Kidney (tissue), 14 donors: Measurements from ENCODE around the gene TAS1R3. TPM values are rescaled to one million over a fixed set of nuclear protein-coding genes. Genes with fewer than 3 reads are reported as not detected.

Experiments
- DNase-seq, 5 donors: peaks; one replicate each; pipeline ENCODE4 v3.0.0-alpha.2; 2013 to 2020
- FAIRE-seq: peaks from 2 replicates; lab custom pipeline; 2012; peaks lifted over from hg19 to GRCh38; lab: Jason Lieb, UNC
- H3K27ac ChIP-seq, 2 donors: one replicate each; pipeline ENCODE4 v1.7.0; 2013; ENCODE audit warnings: low read depth in 2 of 2, low read length in 2 of 2, inconsistent platforms in 1 of 2
- H3K27me3 ChIP-seq: one replicate; pipeline ENCODE4 v1.7.1; 2013; ENCODE audit warnings: low read length, inconsistent platforms; ENCODE audit not compliant: control insufficient read depth, insufficient read depth
- H3K36me3 ChIP-seq, 3 donors: one replicate each; pipeline versions ENCODE4 v1.7.0 to v1.7.1; 2013; ENCODE audit warnings: low read length in 3 of 3, control low read depth in 1 of 3, inconsistent platforms in 1 of 3; ENCODE audit not compliant: insufficient read depth in 3 of 3, control insufficient read depth in 2 of 3
- H3K4me1 ChIP-seq, 3 donors: one replicate each; pipeline versions ENCODE4 v1.7.0 to v1.7.1; 2013; ENCODE audit warnings: low read length in 3 of 3, inconsistent platforms in 1 of 3, low read depth in 1 of 3; ENCODE audit not compliant: control insufficient read depth in 2 of 3, insufficient read depth in 2 of 3
- H3K4me3 ChIP-seq, 3 donors: one replicate each; pipeline versions ENCODE4 v1.7.0 to v1.8.1; 2013; ENCODE audit warnings: low read length in 3 of 3, control low read depth in 1 of 3, inconsistent platforms in 1 of 3
- H3K9ac ChIP-seq, 3 donors: one replicate each; pipeline versions ENCODE4 v1.7.0 to v1.7.1; 2013; ENCODE audit warnings: low read length in 3 of 3, control low read depth in 1 of 3, inconsistent platforms in 1 of 3
- H3K9me3 ChIP-seq, 3 donors: one replicate each; pipeline versions ENCODE4 v1.7.0 to v1.7.1; 2013; ENCODE audit warnings: low read length in 3 of 3, control low read depth in 1 of 3, inconsistent platforms in 1 of 3; ENCODE audit not compliant: control insufficient read depth in 2 of 3, insufficient read depth in 1 of 3
- CTCF ChIP-seq: IDR thresholded peaks from 3 replicates; pipeline ENCODE4 v1.5.1; 2012; ENCODE audit warnings: mild to moderate bottlenecking, moderate library complexity, borderline replicate concordance; ENCODE audit not compliant: insufficient read depth; ENCODE audit errors: extremely low read depth
- intact Hi-C: fragments of 100-400 bp; cut with DNase I; formaldehyde crosslinking; loops from one replicate; pipeline ENCODE4 v1.11.1; 2022
- polyA plus RNA-seq: library from polyadenylated mRNA; stranded (reverse); fragments of 350-450 nt; fragmentation: Illumina TruSeq; extraction: RNeasy Lipid Tissue Mini Kit (QIAGEN cat#74804); gene quantifications from one replicate; pipeline ENCODE4 v1.2.3, GENCODE V29; 2014; ENCODE audit warnings: low read depth, low replicate concordance; ENCODE audit not compliant: insufficient read depth
- total RNA-seq: library from RNA; stranded (reverse); fragmentation: NEBNext Ultra II Directional; extraction: Animal tissue kit (Norgen Biotek cat#: 25700); gene quantifications from one replicate; pipeline ENCODE4 v1.2.1, GENCODE V29; 2021
- donor health status: control.
- donor health status: control.
- donor health status: control.
- donor health status: control.
- donor health status: control.
- donor health status: DM: yes; HTN: yes; CAD: no.
- donor health status: Normal renal cell carcinoma (clear cell type).

The TAS1R3 gene
- total and polyA plus RNA-seq, 2 donors from 2014 or later = 0.15 to 1.3 TPM

- Histone ChIP-seq H3K9me3 (no peaks in the 10 kb centered on the region), H3K9ac (no peak overlapping the region), H3K27ac (no peak overlapping the region), H3K4me3 (no peak overlapping the region), H3K36me3 (no peaks in the 10 kb centered on the region), H3K4me1 (peaks cover 0 to 5% (median 0%) of the 10 kb centered on the region in 3 donors), H3K27me3 (no peaks in the 10 kb centered on the region)
- no peak for TF ChIP-seq CTCF
- FAIRE-seq (no peak), DNase-seq (no peak)
- intact Hi-C loops = loop anchor here (10.0 kb wide), 1 partner anchor 170 kb away; no protein-coding TSS in a partner anchor
These were observed 36.7 kb upstream of the TAS1R3 start for GRCh38 chr1:1294250-1294890.

GRCh38 chr1:1295154-1295923 lies 35.7 kb upstream of the TAS1R3 start:
- no peak for FAIRE-seq
- Histone ChIP-seq H3K9me3 (no peaks in the 10 kb centered on the region), H3K4me3 (no peak overlapping the region), H3K9ac (no peak overlapping the region), H3K27ac (no peak overlapping the region), H3K4me1 (peaks cover 0 to 5% (median 0%) of the 10 kb centered on the region in 3 donors), H3K36me3 (no peaks in the 10 kb centered on the region), H3K27me3 (no peaks in the 10 kb centered on the region)
- intact Hi-C loops = loop anchor here (10.0 kb wide), 1 partner anchor 171 kb away; no protein-coding TSS in a partner anchor
- TF ChIP-seq CTCF = no peak
- DNase-seq = no peak

- no peak for DNase-seq
- Histone ChIP-seq H3K27me3 (no peaks in the 10 kb centered on the region), H3K4me1 (peaks cover 0 to 3% (median 0%) of the 10 kb centered on the region in 3 donors), H3K27ac (no peak overlapping the region), H3K36me3 (no peaks in the 10 kb centered on the region), H3K9ac (no peak overlapping the region), H3K9me3 (no peaks in the 10 kb centered on the region), H3K4me3 (no peak overlapping the region)
- intact Hi-C loops = loop anchor here (10.0 kb wide), 1 partner anchor 172 kb away; no protein-coding TSS in a partner anchor
- no peak for FAIRE-seq
- TF ChIP-seq CTCF = no peak
These were observed 34.7 kb upstream of the TAS1R3 start for GRCh38 chr1:1296070-1297061.
